Kidney (tissue), 14 donors: ENCODE data around the gene CNOT4. TPM values are rescaled to one million over a fixed set of nuclear protein-coding genes. Genes with fewer than 3 reads are reported as not detected.

ENCODE experiments used
- DNase-seq, 5 donors: peaks; one replicate each; pipeline ENCODE4 v3.0.0-alpha.2; 2013 to 2020
- FAIRE-seq: peaks from 2 replicates; lab custom pipeline; 2012; peaks lifted over from hg19 to GRCh38; lab: Jason Lieb, UNC
- H3K27ac ChIP-seq, 2 donors: one replicate each; pipeline ENCODE4 v1.7.0; 2013; ENCODE audit warnings: low read depth in 2 of 2, low read length in 2 of 2, inconsistent platforms in 1 of 2
- H3K27me3 ChIP-seq: one replicate; pipeline ENCODE4 v1.7.1; 2013; ENCODE audit warnings: low read length, inconsistent platforms; ENCODE audit not compliant: control insufficient read depth, insufficient read depth
- H3K36me3 ChIP-seq, 3 donors: one replicate each; pipeline versions ENCODE4 v1.7.0 to v1.7.1; 2013; ENCODE audit warnings: low read length in 3 of 3, control low read depth in 1 of 3, inconsistent platforms in 1 of 3; ENCODE audit not compliant: insufficient read depth in 3 of 3, control insufficient read depth in 2 of 3
- H3K4me1 ChIP-seq, 3 donors: one replicate each; pipeline versions ENCODE4 v1.7.0 to v1.7.1; 2013; ENCODE audit warnings: low read length in 3 of 3, inconsistent platforms in 1 of 3, low read depth in 1 of 3; ENCODE audit not compliant: control insufficient read depth in 2 of 3, insufficient read depth in 2 of 3
- H3K4me3 ChIP-seq, 3 donors: one replicate each; pipeline versions ENCODE4 v1.7.0 to v1.8.1; 2013; ENCODE audit warnings: low read length in 3 of 3, control low read depth in 1 of 3, inconsistent platforms in 1 of 3
- H3K9ac ChIP-seq, 3 donors: one replicate each; pipeline versions ENCODE4 v1.7.0 to v1.7.1; 2013; ENCODE audit warnings: low read length in 3 of 3, control low read depth in 1 of 3, inconsistent platforms in 1 of 3
- H3K9me3 ChIP-seq, 3 donors: one replicate each; pipeline versions ENCODE4 v1.7.0 to v1.7.1; 2013; ENCODE audit warnings: low read length in 3 of 3, control low read depth in 1 of 3, inconsistent platforms in 1 of 3; ENCODE audit not compliant: control insufficient read depth in 2 of 3, insufficient read depth in 1 of 3
- intact Hi-C: fragments of 100-400 bp; cut with DNase I; formaldehyde crosslinking; loops from one replicate; pipeline ENCODE4 v1.11.1; 2022
- polyA plus RNA-seq: library from polyadenylated mRNA; stranded (reverse); fragments of 350-450 nt; fragmentation: Illumina TruSeq; extraction: RNeasy Lipid Tissue Mini Kit (QIAGEN cat#74804); gene quantifications from one replicate; pipeline ENCODE4 v1.2.3, GENCODE V29; 2014; ENCODE audit warnings: low read depth, low replicate concordance; ENCODE audit not compliant: insufficient read depth
- total RNA-seq: library from RNA; stranded (reverse); fragmentation: NEBNext Ultra II Directional; extraction: Animal tissue kit (Norgen Biotek cat#: 25700); gene quantifications from one replicate; pipeline ENCODE4 v1.2.1, GENCODE V29; 2021
- TF ChIP-seq, protein P1 (sequence below): IDR thresholded peaks from 3 replicates; pipeline ENCODE4 v1.5.1; 2012; ENCODE audit warnings: mild to moderate bottlenecking, moderate library complexity, borderline replicate concordance; ENCODE audit not compliant: insufficient read depth; ENCODE audit errors: extremely low read depth
- donor health status: control.
- donor health status: control.
- donor health status: control.
- donor health status: control.
- donor health status: control.
- donor health status: DM: yes; HTN: yes; CAD: no.
- donor health status: Normal renal cell carcinoma (clear cell type).

Gene CNOT4
- total and polyA plus RNA-seq, 2 donors from 2014 or later, result 8.4 to 26.2 TPM

DNA sequence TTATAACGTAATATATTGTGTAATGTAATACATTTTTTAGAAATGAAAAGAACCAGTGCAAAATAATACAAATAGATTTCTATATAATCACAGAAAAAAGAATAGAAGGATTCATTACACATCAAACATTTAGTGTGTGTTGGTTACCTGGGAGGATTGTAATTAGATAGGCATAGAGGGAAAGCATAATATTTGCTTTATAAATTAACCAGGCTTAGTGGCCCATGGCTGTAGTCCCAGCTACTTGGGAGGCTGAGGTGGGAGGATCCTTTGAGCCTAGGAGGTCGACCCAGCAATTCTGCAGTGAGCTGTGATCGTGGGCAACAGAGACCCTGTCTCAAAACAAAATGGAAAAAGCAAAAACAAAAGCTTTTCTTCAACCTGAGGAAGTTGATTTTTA lies 5.0 kb upstream of the CNOT4 start:
- TF ChIP-seq, protein P1, sequence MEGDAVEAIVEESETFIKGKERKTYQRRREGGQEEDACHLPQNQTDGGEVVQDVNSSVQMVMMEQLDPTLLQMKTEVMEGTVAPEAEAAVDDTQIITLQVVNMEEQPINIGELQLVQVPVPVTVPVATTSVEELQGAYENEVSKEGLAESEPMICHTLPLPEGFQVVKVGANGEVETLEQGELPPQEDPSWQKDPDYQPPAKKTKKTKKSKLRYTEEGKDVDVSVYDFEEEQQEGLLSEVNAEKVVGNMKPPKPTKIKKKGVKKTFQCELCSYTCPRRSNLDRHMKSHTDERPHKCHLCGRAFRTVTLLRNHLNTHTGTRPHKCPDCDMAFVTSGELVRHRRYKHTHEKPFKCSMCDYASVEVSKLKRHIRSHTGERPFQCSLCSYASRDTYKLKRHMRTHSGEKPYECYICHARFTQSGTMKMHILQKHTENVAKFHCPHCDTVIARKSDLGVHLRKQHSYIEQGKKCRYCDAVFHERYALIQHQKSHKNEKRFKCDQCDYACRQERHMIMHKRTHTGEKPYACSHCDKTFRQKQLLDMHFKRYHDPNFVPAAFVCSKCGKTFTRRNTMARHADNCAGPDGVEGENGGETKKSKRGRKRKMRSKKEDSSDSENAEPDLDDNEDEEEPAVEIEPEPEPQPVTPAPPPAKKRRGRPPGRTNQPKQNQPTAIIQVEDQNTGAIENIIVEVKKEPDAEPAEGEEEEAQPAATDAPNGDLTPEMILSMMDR, result no peak

DNA sequence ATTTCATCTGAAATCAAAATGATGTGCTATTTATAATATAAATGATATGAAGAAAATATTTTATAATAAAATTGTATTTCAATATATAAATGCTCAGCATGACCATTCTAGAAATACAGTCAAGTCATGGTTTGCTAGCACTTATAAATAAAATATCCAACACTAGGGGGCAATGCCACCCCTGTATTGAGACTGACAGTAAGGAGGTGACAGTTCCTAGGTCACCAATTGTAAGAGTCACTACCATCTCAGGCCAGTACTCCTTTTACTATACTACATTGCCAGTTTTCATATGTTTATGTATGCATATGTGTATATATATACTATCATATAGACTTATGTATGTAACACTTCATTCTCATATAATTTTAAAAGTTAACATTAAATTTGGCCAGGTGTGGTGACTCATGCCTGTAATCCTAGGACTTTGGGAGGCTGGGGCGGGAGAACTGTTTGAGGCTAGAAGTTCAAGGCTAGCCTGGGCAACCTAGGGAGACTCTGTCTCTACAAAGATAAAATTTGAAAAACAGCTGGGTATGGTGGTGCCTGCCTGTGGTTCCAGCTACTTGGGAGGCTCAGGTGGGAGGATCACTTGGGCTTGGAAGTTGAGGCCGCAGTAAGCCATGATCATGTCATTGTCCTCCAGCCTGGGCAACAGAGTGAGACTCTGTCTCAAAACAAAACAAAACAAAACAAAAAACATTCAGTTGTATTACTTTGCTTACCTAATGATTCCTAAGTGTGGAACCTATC lies 2.4 kb upstream of the CNOT4 start:
- no peaks in the 10 kb centered on the region for H3K27me3 ChIP-seq
- no peak overlapping the region for H3K4me3 ChIP-seq
- no peaks in the 10 kb centered on the region for H3K36me3 ChIP-seq
- peaks cover 0 to 11% (median 9%) of the 10 kb centered on the region in 3 donors for H3K4me1 ChIP-seq
- H3K9ac ChIP-seq, result no peak overlapping the region
- intact Hi-C loops, result no loop called here
- DNase-seq (peak in 2 of 5 donors; percentile 59 to 67), FAIRE-seq (peak; percentile 58)
- no peaks in the 10 kb centered on the region for H3K9me3 ChIP-seq
- H3K27ac ChIP-seq, result no peak overlapping the region
- TF ChIP-seq, protein P1, result peak; percentile 46

More for the DNA sequence above, 5.0 kb upstream of the CNOT4 start:
- FAIRE-seq (no peak), DNase-seq (peak in 1 of 5 donors; percentile 11)
- Histone ChIP-seq H3K9ac (no peak overlapping the region), H3K9me3 (no peaks in the 10 kb centered on the region), H3K4me1 (peaks cover 0 to 7% (median 5%) of the 10 kb centered on the region in 3 donors), H3K27ac (no peak overlapping the region), H3K27me3 (no peaks in the 10 kb centered on the region), H3K4me3 (no peak overlapping the region), H3K36me3 (no peaks in the 10 kb centered on the region)
- intact Hi-C loops, result no loop called here

DNA sequence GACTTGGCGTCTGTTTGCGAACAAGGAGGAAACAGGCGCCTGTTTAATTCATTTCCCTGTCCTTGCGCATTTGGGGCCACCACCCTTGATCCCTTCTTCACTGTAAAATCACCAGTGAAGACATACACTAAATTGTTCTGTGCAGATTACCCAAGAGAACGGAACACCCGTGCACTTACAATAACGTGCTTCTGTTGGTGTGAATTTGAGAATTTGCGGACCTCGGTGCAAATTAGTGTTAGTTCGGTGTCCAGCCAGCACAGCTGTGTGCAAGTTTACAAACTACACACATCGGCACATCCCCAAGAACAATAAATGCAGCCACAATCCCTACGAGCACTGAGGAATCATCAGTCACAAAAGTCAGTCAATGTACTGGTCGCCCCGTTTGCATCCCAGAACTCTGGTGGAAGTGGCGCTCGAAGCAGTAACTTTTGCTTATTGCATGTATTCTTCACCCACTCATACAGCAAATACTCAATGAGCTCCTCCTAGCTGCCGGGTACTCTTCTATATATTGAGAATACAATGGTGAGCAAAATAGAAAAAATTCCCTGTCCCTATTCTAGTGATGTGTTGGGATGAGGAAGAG lies 786 bp upstream of the CNOT4 start:
- no peaks in the 10 kb centered on the region for H3K27me3 ChIP-seq
- intact Hi-C loops, result no loop called here
- TF ChIP-seq, protein P1, result no peak
- DNase-seq (peak in 3 of 5 donors; percentile 10 to 34 (median 13)), FAIRE-seq (no peak)
- H3K9me3 ChIP-seq, result no peaks in the 10 kb centered on the region
- no peaks in the 10 kb centered on the region for H3K36me3 ChIP-seq
- peak overlapping the region; percentile 68 to 97 (median 69) for H3K9ac ChIP-seq
- peaks cover 0 to 11% (median 9%) of the 10 kb centered on the region in 3 donors for H3K4me1 ChIP-seq
- no peak overlapping the region for H3K27ac ChIP-seq
- peak overlapping the region; percentile 82 to 99 (median 98) for H3K4me3 ChIP-seq
